Muscle of leg (tissue), 11 donors: ENCODE results near the gene GLT1D1. TPM values are rescaled to one million over a fixed set of nuclear protein-coding genes. Genes with fewer than 3 reads are reported as not detected.

Experiments used
- DNase-seq: peaks from one replicate; pipeline ENCODE4 v3.0.0; 2013
- H3K27ac ChIP-seq: one replicate; pipeline ENCODE4 v1.5.1; 2013; ENCODE audit warnings: mild to moderate bottlenecking, low read length, control low read depth
- H3K27me3 ChIP-seq: one replicate; pipeline ENCODE4 v1.6.1; 2013; ENCODE audit warnings: low read length; ENCODE audit not compliant: control insufficient read depth, insufficient read depth
- H3K36me3 ChIP-seq: one replicate; pipeline ENCODE4 v1.6.1; 2013; ENCODE audit warnings: low read length; ENCODE audit not compliant: control insufficient read depth, insufficient read depth
- H3K4me1 ChIP-seq: one replicate; pipeline ENCODE4 v1.6.1; 2013; ENCODE audit warnings: low read length; ENCODE audit not compliant: control insufficient read depth, insufficient read depth
- H3K4me3 ChIP-seq: one replicate; pipeline ENCODE4 v1.5.1; 2013; ENCODE audit warnings: low read length, control low read depth
- H3K9me3 ChIP-seq: replicated peaks from 2 replicates; pipeline ENCODE4 v1.6.1; 2013; ENCODE audit warnings: low read depth, low read length; ENCODE audit not compliant: control insufficient read depth
- WGBS: methylation state at CpG from one replicate; pipeline ENCODE4 v1.1.5; 2013; ENCODE audit warnings: missing lambda C conversion rate; ENCODE audit not compliant: insufficient coverage; 5-methylcytosine and 5-hydroxymethylcytosine counted together
- polyA plus RNA-seq, 8 donors: library from polyadenylated mRNA; unstranded; fragments of 120-200 nt; gene quantifications; one replicate each; pipeline versions ENCODE4 v1.2.1 to v1.2.3, GENCODE V29; 2013; ENCODE audit warnings: inconsistent platforms in 1 of 8, low replicate concordance in 1 of 8; ENCODE audit not compliant: insufficient read length in 8 of 8, insufficient read depth in 1 of 8
- total RNA-seq: library from RNA; stranded (reverse); fragments of 120-200 nt; gene quantifications from one replicate; pipeline ENCODE4 v1.2.4, GENCODE V29; 2013

Gene GLT1D1
- total and polyA plus RNA-seq, 9 donors = 0.71 to 1.7 (median 1.0) TPM

DNA sequence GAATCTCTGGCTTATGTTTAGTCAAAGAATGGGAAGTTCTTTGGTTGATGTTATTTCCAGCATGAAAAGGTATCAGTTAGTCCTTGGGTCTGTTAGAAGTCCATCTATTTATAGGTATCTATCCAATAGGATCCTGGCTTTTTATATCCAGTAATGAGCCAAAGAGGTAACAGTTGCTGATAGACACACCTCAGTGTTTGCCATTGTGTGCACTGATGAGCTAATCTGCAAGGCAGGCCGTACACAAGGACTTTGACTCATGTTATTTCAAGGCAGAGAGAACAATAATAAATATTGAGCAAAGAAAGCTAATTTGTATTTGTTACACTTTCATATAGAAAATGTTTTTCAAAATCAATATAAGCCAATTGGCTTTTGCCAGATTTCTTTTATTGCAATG is 56.4 kb downstream of the GLT1D1 start:
- H3K4me3 ChIP-seq = no peak overlapping the region
- H3K4me1 ChIP-seq = no peaks in the 10 kb centered on the region
- no peaks in the 10 kb centered on the region for H3K9me3 ChIP-seq
- WGBS = no CpG with 5 or more reads among the region's 1 CpG
- H3K27me3 ChIP-seq = no peaks in the 10 kb centered on the region
- H3K36me3 ChIP-seq = no peaks in the 10 kb centered on the region
- no peak overlapping the region for H3K27ac ChIP-seq
- no peak for DNase-seq

DNA sequence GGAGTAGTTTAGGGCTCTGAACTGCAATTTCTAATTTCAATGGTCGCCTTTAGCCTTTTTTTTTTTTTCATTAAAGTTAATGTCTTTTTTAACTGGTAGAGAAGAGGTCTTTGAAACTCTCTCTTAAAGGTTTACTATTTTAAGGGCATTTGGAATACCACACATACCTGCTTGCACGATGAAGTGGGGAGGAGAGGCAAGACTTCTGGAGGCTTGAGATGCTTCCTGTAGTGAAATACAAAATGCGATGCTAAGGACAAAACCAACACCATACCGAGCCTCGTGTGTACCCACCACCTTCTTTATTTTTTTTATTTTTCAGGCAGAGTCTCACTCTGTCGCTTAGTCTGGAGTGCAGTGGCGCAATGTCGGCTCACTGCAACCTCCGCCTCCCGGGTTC is 57.4 kb downstream of the GLT1D1 start:
- H3K27ac ChIP-seq = no peak overlapping the region
- 100% methylated on average over 5 of the region's 10 CpGs for WGBS

DNA sequence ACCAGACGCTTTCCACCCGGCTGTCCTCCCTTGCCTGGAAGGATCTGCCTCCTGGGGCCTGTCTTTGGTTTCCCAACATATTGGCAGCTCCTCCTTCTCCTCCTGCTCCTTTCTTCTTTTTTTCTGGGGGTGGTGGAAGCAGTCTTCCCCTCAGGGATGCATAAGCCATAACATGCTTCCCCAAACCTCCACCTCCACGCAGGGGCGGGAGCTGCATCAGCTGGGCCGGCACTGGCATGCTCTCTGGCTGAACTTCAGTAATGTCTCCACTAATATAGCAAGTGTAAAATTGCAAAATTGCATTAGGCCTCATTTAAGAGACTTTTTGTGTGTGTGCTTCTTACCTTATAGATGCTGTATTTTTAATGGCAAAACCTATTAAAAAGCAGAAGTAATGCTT is 58.6 kb downstream of the GLT1D1 start:
- Histone ChIP-seq H3K9me3 (no peaks in the 10 kb centered on the region), H3K36me3 (no peaks in the 10 kb centered on the region), H3K27ac (no peak overlapping the region), H3K4me3 (no peak overlapping the region), H3K27me3 (no peaks in the 10 kb centered on the region), H3K4me1 (no peaks in the 10 kb centered on the region)
- WGBS = 44% methylated on average over 2 of the region's 5 CpGs
- DNase-seq = no peak

More for the DNA sequence above, 57.4 kb downstream of the GLT1D1 start:
- Histone ChIP-seq H3K36me3 (no peaks in the 10 kb centered on the region), H3K9me3 (no peaks in the 10 kb centered on the region), H3K4me3 (no peak overlapping the region), H3K27me3 (no peaks in the 10 kb centered on the region), H3K4me1 (no peaks in the 10 kb centered on the region)
- DNase-seq = no peak

DNA sequence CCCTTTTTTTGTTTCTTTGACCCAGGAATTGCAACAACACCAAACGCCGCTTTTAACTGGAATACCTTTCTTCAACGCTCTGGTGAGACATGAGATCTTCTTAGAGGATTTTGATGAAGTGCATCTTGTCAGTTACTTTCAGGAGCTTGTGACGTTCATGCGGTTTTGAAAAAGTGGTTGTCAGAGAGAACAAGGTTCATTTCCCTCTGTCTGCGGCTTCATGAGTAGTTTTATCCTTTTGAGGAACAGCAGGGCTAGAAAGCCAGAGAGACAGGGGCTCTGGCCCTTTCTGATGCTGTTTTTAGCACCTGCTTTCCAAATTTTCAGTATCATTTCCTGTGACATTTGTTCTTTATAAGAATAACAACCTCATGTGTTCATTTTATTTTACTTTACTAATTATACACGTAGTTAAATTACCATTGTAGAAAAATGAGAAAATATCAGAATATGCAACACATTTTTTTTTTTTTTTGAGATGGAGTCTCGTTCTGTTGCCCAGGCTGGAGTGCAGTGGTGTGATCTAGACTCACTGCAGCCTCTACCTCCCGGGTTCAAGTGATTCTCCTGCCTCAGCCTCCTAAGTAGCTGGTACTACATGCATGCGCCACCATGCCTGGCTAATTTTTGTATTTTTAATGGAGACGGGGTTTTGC is 61.8 kb downstream of the GLT1D1 start:
- peak; percentile 32 for DNase-seq
- H3K27ac ChIP-seq = no peak overlapping the region
- no peaks in the 10 kb centered on the region for H3K4me1 ChIP-seq
- 85% methylated on average over 6 of the region's 11 CpGs for WGBS
- no peaks in the 10 kb centered on the region for H3K9me3 ChIP-seq
- no peaks in the 10 kb centered on the region for H3K27me3 ChIP-seq
- no peak overlapping the region for H3K4me3 ChIP-seq
- H3K36me3 ChIP-seq = no peaks in the 10 kb centered on the region

DNA sequence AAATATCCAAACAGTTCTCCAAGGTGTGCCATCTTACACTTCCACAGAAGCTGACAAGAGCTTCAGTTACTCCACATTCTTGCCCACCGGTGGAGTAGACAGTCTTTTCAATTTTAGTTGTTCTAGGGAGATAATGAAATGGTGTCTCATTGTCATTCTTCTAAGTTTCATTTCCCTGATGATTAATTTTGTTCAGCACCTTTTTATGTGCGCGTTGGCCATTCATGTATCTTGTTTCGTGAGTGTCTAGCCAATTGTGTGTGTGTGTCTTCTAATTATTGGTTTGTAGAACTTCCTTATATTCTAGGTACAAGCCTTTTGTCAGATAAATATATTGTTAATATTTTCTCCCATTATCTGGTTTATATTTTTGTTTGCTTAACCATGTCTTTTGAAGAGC is 63.1 kb downstream of the GLT1D1 start:
- H3K4me1 ChIP-seq = no peaks in the 10 kb centered on the region
- no CpG with 5 or more reads among the region's 4 CpGs for WGBS
- H3K36me3 ChIP-seq = no peaks in the 10 kb centered on the region
- H3K27ac ChIP-seq = no peak overlapping the region
- no peak for DNase-seq
- no peak overlapping the region for H3K4me3 ChIP-seq
- H3K27me3 ChIP-seq = no peaks in the 10 kb centered on the region
- H3K9me3 ChIP-seq = no peaks in the 10 kb centered on the region

DNA sequence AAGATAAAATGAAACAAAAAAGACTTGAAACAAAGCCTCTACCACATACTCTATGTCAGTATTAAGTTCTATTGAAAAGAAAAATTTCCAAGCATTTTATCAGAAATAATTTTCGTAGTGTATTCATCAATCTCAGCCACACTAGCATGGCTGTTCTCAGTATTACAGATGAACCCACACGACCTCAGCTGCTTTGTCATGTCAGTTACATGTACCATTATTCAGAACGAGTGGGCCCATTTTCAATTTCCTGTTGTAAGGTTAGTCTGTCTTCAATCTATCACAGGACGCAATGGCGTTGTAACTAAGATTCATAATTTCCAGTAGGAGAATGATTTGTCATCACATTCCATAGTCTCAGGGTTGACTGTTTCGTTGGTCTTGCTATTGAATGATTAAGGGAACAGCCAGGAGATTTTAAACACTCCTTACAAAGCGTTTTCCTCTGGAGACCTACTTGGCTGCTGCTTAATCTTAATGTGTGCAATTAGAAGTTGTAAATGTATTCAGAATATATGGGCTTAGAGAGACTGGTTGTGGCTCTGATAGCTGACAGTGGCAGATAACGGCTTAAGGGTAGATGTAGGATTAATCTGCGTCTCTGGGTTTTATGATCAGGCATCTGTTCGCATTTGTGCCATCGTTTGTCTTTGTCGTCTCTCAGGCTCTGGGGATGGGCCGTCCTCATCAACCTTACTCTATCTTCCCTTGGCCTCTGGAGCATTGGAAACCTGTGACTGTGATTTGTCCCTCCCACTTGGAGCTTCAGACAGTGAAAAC is 65.4 kb downstream of the GLT1D1 start:
- 44% methylated on average over 3 of the region's 13 CpGs for WGBS
- Histone ChIP-seq H3K27me3 (no peaks in the 10 kb centered on the region), H3K9me3 (no peaks in the 10 kb centered on the region), H3K4me1 (no peaks in the 10 kb centered on the region), H3K36me3 (no peaks in the 10 kb centered on the region), H3K4me3 (no peak overlapping the region), H3K27ac (no peak overlapping the region)
- DNase-seq = no peak

DNA sequence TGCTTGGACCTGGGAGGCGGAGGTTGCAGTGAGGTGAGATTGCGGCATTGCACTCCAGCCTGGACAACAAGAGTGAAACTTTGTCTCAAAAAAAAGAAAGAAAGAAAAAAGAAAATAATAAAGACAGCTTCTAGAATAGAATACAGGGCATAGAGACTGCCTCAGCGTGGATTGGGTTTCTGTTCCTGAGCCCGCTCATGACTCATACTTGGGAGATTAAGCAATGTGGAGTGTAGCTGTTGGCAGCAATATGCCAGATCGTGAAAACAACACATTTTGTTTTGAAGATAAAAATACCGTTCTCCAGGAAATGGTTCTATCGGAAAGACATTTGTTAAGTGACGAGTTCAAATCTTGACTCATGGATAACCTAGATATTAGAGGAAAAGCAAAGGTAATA is 67.2 kb downstream of the GLT1D1 start:
- Histone ChIP-seq H3K36me3 (no peaks in the 10 kb centered on the region), H3K27me3 (no peaks in the 10 kb centered on the region), H3K9me3 (no peaks in the 10 kb centered on the region), H3K4me1 (no peaks in the 10 kb centered on the region), H3K4me3 (no peak overlapping the region), H3K27ac (no peak overlapping the region)
- 93% methylated on average over 5 of the region's 8 CpGs for WGBS
- DNase-seq = peak; percentile 16

DNA sequence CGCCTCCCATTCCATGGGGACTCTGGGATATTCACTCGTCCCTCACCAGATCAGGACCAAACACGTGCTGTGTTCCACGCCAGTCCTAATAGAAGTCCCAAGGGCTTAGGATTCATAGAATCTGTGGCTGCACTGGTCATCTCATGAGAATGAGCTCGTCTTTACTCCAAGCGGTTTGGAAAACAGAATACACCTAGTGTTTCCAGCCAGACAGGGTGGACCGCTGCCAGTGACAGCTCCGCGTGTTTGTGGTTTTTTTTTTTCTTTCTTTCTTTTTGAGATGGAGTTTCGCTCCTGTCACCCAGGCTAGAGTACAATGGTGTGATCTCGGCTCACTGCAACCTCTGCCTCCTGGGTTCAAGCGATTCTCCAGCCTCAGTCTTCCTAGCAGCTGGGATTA is 75.1 kb downstream of the GLT1D1 start:
- Histone ChIP-seq H3K4me3 (no peak overlapping the region), H3K9me3 (no peaks in the 10 kb centered on the region), H3K36me3 (no peaks in the 10 kb centered on the region), H3K4me1 (no peaks in the 10 kb centered on the region), H3K27me3 (no peaks in the 10 kb centered on the region), H3K27ac (no peak overlapping the region)
- DNase-seq = no peak
- WGBS = 88% methylated on average over 5 of the region's 12 CpGs

DNA sequence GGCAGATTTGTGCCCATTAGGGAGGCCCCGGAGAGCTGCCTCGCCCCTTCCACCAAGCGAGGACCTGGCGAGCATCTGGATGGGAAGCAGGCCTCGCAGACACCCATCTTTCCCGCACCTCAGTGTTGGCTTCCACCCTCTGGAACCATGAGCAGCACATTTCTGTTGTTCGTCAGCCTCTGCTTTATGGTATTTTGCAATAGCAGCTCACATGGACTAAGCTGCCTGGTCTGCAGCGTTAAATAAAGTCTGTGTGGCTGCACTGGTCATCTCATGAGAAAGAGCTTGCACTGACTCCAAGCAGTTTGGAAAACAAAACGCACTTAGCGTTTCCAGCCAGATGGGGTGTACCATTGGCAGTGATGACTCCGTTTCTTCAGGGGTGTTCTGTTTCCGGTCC is 75.8 kb downstream of the GLT1D1 start:
- Histone ChIP-seq H3K27me3 (no peaks in the 10 kb centered on the region), H3K27ac (no peak overlapping the region), H3K4me3 (no peak overlapping the region), H3K4me1 (no peaks in the 10 kb centered on the region), H3K36me3 (no peaks in the 10 kb centered on the region), H3K9me3 (no peaks in the 10 kb centered on the region)
- WGBS = 55% methylated on average over 11 of the region's 12 CpGs
- peak; percentile 35 for DNase-seq

DNA sequence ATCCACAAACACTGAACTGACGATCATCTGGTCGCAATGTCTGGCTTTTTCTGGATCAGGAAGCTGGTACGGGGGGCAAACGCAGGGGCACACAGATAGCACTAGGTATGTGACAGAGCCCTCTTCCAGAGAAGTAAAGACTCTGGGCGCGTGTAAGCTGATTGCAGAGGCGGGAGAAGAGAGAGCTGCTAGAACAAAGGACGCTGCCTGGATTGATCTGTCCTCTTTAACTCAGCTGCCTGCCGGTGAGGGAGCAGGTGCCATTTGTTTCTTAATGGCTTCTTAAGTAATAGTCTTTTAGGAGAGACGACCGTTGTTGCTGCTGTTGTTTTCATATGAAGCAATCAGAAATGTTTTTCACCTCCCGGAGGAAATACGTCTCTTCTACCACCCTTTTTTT is 77.3 kb downstream of the GLT1D1 start:
- H3K9me3 ChIP-seq = no peaks in the 10 kb centered on the region
- DNase-seq = no peak
- no peaks in the 10 kb centered on the region for H3K36me3 ChIP-seq
- H3K27ac ChIP-seq = no peak overlapping the region
- H3K27me3 ChIP-seq = no peaks in the 10 kb centered on the region
- H3K4me1 ChIP-seq = no peaks in the 10 kb centered on the region
- WGBS = 60% methylated on average over 5 of the region's 13 CpGs
- H3K4me3 ChIP-seq = no peak overlapping the region
